Activated T-cell treated with anti-CD3 and anti-CD28 coated beads for 1 hour (primary cell): ENCODE data around the gene LGALS3.
A peak's percentile ranks its signal among the peaks of the same experiment; 100 is the strongest.
"Not testable (repeated sequence)": the region's sequence is repeated elsewhere in the genome, so short reads cannot be mapped to it uniquely, and the experiment has no call there.

Experiments used
- DNase-seq: peaks from one replicate; pipeline ENCODE4 v3.0.0-alpha.2; 2020; ENCODE audit warnings: low read depth

The LGALS3 gene

GRCh38 chr14:55129086-55129427 lies at the start of gene LGALS3:
Gene LGALS3, plus strand, starts transcription at chr14:55129252. Its CDS starts 8,122 bp downstream, at chr14:55137374.
- peak; percentile 21 for DNase-seq

- not testable (repeated sequence) for DNase-seq
Observed at GRCh38 chr14:55079961-55080360, 49.1 kb upstream of the LGALS3 start.

- no peak for DNase-seq
Observed at GRCh38 chr14:55084401-55085059, 44.5 kb upstream of the LGALS3 start.

GRCh38 chr14:55085060-55085660 lies 43.9 kb upstream of the LGALS3 start:
- no peak for DNase-seq

GRCh38 chr14:55086938-55087337 lies 42.1 kb upstream of the LGALS3 start:
- no peak for DNase-seq

- DNase-seq: no peak
Observed at GRCh38 chr14:55088356-55088755, 40.7 kb upstream of the LGALS3 start.

GRCh38 chr14:55092341-55092740 lies 36.7 kb upstream of the LGALS3 start:
- DNase-seq: no peak

- no peak for DNase-seq
Observed at GRCh38 chr14:55094292-55095157, 34.5 kb upstream of the LGALS3 start.

GRCh38 chr14:55097881-55098560 lies 31.0 kb upstream of the LGALS3 start:
- no peak for DNase-seq

GRCh38 chr14:55098561-55098898 lies 30.5 kb upstream of the LGALS3 start:
- DNase-seq: no peak

GRCh38 chr14:55099756-55100155 lies 29.3 kb upstream of the LGALS3 start:
- DNase-seq: no peak

GRCh38 chr14:55101698-55102097 lies 27.4 kb upstream of the LGALS3 start:
- no peak for DNase-seq

- DNase-seq: no peak
Observed at GRCh38 chr14:55102141-55102621, 26.9 kb upstream of the LGALS3 start.

GRCh38 chr14:55103005-55103640 lies 25.9 kb upstream of the LGALS3 start:
- DNase-seq: peak; percentile 26

GRCh38 chr14:55103971-55104954 lies 24.8 kb upstream of the LGALS3 start:
- DNase-seq: no peak

- no peak for DNase-seq
Observed at GRCh38 chr14:55105991-55106390, 23.1 kb upstream of the LGALS3 start.

- no peak for DNase-seq
Observed at GRCh38 chr14:55107766-55108554, 21.1 kb upstream of the LGALS3 start.

- no peak for DNase-seq
Observed at GRCh38 chr14:55109836-55110235, 19.2 kb upstream of the LGALS3 start.

- no peak for DNase-seq
Observed at GRCh38 chr14:55111122-55111708, 17.8 kb upstream of the LGALS3 start.

GRCh38 chr14:55114720-55115119 lies 14.3 kb upstream of the LGALS3 start:
- DNase-seq: no peak
